GM10248 (cell line): ENCODE results near the gene AQR.
"Not testable (repeated sequence)": the region's sequence is repeated elsewhere in the genome, so short reads cannot be mapped to it uniquely, and the experiment has no call there.

ENCODE experiments used
- CTCF ChIA-PET: fragments of 300-600 bp; sonication (Branson Sonifier 250); formaldehyde crosslinking; extraction: SDS; loops from one replicate; lab custom pipeline; 2021; ENCODE audit warnings: antibody characterized with exemption; lab: Yijun Ruan, JAX
- POLR2A ChIA-PET: fragments of 350-650 bp; sonication (Branson Sonifier 250); formaldehyde crosslinking; extraction: SDS; loops from one replicate; lab custom pipeline; 2020; ENCODE audit warnings: antibody characterized with exemption; lab: Yijun Ruan, JAX
- DNase-seq: peaks from one replicate; pipeline ENCODE4 v3.0.0; 2012; ENCODE audit errors: extremely low spot score
- TF ChIP-seq, protein P1 (sequence below): IDR thresholded peaks from 2 replicates; pipeline ENCODE4 v1.5.1; 2012; ENCODE audit warnings: mild to moderate bottlenecking, low read depth; ENCODE audit errors: extremely low read depth, missing control alignments, control extremely low read depth

AQR gene

DNA sequence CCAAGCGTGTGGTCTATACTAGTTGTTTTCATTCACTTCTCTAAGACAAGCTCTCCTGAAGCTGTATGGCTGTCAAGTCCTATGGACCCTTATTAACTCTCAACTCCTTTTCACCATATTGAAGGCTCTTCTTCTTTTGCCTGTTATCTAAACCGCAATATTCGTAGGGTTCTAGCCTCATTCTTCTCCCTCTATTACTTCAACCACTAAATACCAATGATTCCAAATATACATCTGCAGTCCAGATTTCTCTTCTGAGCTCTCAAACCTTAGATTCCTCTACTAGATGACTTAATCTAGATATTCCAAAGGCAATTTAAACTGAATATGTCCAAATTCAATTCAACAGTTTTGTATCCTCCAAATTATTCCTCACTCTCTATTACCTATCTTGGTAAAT lies 24.6 kb downstream of the AQR start:
- TF ChIP-seq, protein P1, sequence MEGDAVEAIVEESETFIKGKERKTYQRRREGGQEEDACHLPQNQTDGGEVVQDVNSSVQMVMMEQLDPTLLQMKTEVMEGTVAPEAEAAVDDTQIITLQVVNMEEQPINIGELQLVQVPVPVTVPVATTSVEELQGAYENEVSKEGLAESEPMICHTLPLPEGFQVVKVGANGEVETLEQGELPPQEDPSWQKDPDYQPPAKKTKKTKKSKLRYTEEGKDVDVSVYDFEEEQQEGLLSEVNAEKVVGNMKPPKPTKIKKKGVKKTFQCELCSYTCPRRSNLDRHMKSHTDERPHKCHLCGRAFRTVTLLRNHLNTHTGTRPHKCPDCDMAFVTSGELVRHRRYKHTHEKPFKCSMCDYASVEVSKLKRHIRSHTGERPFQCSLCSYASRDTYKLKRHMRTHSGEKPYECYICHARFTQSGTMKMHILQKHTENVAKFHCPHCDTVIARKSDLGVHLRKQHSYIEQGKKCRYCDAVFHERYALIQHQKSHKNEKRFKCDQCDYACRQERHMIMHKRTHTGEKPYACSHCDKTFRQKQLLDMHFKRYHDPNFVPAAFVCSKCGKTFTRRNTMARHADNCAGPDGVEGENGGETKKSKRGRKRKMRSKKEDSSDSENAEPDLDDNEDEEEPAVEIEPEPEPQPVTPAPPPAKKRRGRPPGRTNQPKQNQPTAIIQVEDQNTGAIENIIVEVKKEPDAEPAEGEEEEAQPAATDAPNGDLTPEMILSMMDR: no peak
- POLR2A ChIA-PET: no interaction called here
- CTCF ChIA-PET: interaction anchor here (0.7 to 2.3 kb wide), 7 partner anchors 9 to 33 kb away, joined by 3 to 8 read pairs (median 3); partner anchors contain the start of gene AQR
- no peak for DNase-seq

DNA sequence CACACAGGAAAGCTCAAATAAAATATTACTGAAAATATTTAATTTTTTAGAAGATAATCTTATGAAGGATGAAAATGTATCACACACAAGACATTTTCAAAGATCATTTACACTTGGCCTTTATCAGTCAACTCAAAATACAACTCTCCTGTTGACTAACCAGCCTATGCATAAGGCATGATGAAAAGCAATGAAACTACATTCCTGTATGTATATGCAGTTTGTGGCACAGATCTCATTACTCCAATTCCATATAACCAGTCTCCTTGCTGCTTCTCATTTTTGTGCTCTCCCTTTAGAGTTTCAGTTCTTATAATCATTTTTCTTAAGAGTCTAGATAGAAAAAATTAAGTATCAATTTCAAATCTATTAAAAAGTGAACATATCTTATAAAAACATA lies 25.8 kb downstream of the AQR start:
- no peak for DNase-seq
- POLR2A ChIA-PET: no interaction called here
- CTCF ChIA-PET: interaction anchor here (1.0 to 2.3 kb wide), 2 partner anchors 11 to 26 kb away, joined by 3 to 8 read pairs; partner anchors contain the start of gene AQR
- TF ChIP-seq, protein P1: no peak

DNA sequence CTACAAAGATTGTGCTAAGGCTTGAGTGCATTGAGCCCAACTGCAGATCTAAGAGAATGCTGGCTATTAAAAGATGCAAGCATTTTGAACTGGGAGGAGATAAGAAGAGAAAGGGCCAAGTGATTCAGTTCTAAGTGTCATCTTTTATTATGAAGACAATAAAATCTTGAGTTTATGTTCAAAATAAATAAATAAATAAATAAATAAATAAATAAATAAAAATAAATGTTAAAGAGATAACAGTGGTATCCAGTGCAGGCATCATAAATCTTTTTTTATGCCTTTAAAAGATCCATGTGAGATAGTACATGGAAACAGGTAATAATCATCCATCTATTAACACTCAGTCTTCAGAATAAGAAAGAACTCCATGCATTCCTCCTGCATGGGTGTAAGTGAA lies 26.3 kb downstream of the AQR start:
- DNase-seq, POLR2A ChIA-PET: not testable (repeated sequence)
- CTCF ChIA-PET: interaction anchor here (1.0 kb wide), 1 partner anchor 27 kb away, joined by 3 read pairs; the partner anchor contains the start of gene AQR

DNA sequence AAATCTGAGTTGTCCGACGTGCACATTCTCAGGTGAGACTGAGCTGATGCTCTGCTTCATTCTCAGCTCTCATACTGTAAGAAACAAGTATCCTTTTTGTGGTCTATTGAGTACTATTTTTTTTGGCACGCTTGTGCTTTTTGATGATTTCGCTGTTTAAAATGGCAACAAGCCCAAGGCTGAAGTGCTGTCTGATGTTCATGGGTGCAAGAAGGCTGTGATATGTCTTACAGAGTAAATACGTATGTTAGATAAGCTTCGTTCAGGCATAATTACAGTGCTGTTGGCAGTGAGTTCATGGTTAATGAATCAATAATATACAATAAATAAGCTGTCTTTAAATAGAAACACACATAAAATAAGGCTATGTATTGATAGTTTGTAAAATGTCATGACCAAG lies 27.2 kb downstream of the AQR start:
- ChIA-PET CTCF (interaction anchor here (0.8 to 2.3 kb wide), 2 partner anchors 11 to 27 kb away, joined by 3 to 7 read pairs; partner anchors contain the start of gene AQR), POLR2A (no interaction called here)
- no peak for DNase-seq
- TF ChIP-seq, protein P1: no peak

DNA sequence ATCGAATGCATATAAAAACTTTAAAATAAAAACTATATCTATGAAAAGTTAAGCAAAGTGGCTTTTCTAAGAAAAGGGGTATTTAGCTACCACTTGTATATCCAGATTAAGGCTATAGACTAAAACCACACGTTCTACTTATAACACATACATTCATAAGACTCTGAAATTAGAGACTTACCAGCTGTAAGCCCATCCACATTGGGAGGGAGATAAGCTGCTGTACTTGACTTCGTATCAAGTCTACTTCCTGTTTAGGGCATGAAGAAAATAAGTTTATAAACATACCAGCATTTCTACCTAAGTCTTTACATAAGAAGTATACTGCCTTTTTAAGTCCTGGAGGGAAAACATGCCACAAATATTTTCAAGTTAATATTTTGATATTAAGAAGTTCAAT lies 27.7 kb downstream of the AQR start:
- CTCF ChIA-PET: interaction anchor here (0.8 to 2.3 kb wide), 2 partner anchors 11 to 28 kb away, joined by 3 to 7 read pairs; partner anchors contain the start of gene AQR
- DNase-seq: no peak
- TF ChIP-seq, protein P1: no peak
- POLR2A ChIA-PET: no interaction called here

DNA sequence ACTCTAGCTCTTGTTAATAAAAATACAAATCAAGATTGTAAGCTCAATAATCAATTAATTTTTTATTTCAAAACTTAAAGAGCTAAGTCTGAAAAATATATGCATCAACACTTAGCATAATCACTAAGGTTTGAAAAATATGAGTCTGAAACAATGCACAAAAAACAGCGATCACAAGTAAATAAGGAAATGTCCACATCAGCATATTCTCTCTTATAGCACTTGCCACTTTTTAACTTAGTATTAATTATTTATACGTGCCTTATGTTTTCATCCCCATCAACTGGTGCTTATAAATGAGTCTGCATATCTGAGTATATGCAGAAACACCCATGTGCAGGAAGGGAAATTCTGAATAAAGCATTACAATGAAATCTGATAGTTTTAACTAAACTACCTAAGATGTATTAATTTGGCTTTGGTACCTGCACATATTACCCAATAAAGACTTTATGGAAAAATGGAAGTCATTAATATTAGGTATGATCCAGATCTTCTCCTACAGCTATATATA lies 28.3 kb downstream of the AQR start:
- ChIA-PET CTCF (interaction anchor here (1.8 to 2.3 kb wide), 2 partner anchors 12 to 29 kb away, joined by 6 to 7 read pairs; partner anchors contain the start of gene AQR), POLR2A (no interaction called here)
- TF ChIP-seq, protein P1: no peak
- DNase-seq: no peak

DNA sequence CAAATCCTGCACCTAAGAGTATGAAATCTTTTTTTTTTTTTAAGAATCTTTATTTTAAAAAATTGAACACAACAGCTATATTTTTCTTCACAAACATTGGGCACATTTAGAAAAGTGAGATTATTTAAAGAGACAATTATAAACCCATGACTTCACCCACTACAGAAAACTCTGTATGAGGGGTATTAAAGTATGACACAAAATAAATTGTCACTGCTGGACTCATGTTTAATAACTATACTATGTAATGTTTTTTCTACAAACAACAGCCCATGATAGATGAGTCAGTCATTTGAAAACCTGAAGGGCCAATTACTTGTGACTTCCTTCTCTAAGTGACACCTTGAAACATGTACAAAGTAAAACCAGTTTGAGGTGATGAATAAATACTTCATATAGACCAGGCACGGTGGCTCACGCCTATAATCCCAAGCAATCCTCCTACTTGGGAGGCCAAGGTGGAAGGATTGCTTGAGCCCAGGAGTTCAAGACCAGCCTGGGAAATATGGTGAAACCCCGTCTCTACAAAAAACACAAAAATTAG lies 36.0 kb downstream of the AQR start:
- no peak for DNase-seq
- POLR2A ChIA-PET: no interaction called here
- TF ChIP-seq, protein P1: no peak
- CTCF ChIA-PET: no interaction called here

DNA sequence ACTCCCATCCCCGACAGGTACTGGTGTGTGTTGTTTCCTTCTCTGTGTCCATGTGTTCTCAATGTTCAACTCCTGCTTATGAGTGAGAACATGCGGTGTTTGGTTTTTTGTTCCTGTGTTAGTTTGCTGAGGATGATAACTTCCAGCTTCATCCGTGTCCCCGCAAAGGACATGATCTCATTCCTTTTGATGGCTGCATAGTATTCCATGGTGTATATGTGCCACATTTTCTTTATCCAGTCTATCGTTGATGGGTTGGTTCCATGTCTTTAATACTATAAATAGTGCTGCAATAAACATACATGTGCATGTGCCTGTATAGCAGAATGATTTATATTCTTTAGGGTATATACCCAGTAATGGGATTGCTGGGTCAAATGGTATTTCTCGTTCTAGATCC lies 41.2 kb downstream of the AQR start:
- POLR2A ChIA-PET, DNase-seq, CTCF ChIA-PET: not testable (repeated sequence)
